Suppressor macrophage treated with lipopolysaccharide for 4 hours (primary cell): ENCODE data around the gene CBLN3.
"Not testable (repeated sequence)": the region's sequence is repeated elsewhere in the genome, so short reads cannot be mapped to it uniquely, and the experiment has no call there.

Experiments used
- DNase-seq: peaks from one replicate; pipeline ENCODE4 v3.0.0-alpha.2; 2020

Gene CBLN3

GRCh38 chr14:24399999-24400718, 29.3 kb downstream of the CBLN3 start:
- no peak for DNase-seq

DNA sequence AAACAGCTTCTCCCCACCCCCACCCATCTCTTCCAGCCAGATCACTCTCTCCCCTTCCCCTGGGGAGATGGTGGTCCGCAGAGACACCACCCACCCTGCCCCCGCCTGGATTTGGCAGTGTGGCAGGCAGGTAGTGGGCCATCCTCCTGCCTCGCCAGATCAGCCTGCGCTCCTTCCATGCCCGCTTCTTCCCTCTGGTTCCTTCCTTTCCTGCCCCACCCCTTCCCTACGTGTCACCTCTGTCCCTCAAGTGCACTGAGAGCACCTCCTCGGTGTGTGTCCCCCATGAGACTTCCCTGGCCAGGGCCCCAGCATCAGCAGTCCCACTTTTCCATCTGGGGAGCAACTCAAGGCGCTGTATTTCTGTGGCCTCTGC, 30.0 kb downstream of the CBLN3 start:
- no peak for DNase-seq

GRCh38 chr14:24398653-24399446, 30.6 kb downstream of the CBLN3 start, which contains the start of gene NYNRIN:
Gene NYNRIN (plus strand): TSS chr14:24399003. CDS start chr14:24399247, 244 bp downstream.
- DNase-seq = no peak

DNA sequence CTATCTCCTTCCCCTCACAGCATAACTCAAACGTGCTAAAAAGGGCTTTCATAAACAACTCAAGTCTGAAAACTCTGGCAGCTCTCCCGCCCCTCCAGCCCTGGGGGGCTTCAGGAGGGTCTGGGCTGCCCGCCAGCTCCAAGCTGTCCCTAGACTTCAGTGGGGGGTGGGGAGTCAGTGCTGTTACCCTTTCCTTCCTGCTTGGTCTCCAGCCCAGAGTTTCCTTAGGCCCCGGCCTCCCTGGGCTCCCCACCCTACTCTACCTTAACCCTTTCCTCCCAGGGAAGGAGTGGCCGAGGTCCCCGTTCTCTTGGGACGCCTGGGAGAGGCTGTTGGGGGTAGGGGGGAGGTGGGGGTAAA, 31.2 kb downstream of the CBLN3 start:
- DNase-seq = no peak

GRCh38 chr14:24397639-24398292, 31.7 kb downstream of the CBLN3 start:
- no peak for DNase-seq

- DNase-seq = no peak
Measured at GRCh38 chr14:24395609-24396582, 33.6 kb downstream of the CBLN3 start.

GRCh38 chr14:24394275-24394674, 35.2 kb downstream of the CBLN3 start:
- no peak for DNase-seq

DNA sequence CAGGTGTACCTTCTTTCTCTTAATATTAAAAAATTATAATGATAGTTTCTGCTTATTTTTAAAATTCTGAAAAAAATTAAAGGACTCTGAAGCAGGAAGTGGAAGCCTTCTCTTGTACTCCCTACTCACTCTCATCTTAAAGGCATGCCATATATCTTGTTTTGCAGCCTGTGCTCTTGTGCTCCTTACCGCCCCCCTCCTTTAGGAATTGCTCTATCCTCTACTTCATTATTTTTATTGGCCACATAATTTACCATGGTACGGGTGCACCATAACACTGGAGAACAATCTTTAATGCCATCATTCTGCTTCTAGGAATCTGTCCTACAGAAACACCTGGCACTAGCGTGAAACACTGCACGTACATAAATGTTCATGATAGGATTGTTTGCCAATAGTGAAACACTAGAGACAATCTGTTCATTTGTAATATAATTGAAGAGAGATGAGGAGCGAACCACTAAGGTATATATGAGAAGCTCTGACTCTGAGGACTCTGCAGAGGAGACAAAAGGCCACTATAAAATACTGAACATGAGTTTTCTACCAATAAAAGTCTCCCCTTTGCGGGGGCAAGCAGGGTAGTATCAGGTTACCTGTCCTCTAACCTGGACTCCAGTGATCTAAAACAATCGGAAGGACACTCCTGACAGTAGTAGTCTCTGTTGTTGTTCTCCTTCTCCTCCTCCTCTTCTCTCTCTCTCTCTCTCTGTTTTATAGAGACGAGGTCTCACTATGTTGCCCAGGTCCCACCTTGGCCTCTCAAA, 37.0 kb downstream of the CBLN3 start:
- DNase-seq = no peak

DNA sequence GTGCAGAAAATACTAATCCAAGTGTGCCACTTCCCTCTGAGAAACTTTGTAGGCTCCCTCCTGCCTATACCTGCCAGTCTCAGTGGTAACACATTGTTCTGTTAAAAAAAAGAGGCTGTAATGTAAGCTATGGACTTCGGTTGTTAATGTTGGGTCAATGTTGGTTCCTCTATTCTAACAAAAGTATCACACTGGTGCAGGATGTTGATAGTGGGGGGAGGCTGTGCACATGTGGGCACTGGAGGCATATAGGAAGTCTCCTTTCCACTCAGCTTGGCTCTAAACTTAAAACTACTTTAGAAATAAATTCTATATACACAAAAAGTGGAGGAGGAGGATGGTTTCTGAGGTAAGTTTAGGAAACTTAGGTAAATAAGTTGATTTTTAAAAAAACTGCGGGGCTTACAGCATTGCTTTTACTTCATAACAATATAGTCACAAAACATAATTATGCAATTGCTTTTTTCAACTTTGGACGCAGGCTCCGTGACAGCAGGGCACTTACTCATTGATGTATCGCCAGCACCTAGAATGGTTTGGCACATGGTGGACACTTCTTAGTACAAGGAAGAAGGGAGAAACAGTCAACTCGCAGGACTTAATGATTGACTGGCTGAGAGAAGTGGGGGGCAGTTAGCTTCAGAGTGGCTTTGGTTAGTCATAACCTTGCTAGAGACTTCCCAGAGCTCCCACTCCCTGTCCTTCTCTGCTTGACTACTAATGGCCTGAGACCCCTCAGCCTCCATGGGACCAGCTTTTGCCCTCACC, 38.6 kb downstream of the CBLN3 start:
- no peak for DNase-seq

DNA sequence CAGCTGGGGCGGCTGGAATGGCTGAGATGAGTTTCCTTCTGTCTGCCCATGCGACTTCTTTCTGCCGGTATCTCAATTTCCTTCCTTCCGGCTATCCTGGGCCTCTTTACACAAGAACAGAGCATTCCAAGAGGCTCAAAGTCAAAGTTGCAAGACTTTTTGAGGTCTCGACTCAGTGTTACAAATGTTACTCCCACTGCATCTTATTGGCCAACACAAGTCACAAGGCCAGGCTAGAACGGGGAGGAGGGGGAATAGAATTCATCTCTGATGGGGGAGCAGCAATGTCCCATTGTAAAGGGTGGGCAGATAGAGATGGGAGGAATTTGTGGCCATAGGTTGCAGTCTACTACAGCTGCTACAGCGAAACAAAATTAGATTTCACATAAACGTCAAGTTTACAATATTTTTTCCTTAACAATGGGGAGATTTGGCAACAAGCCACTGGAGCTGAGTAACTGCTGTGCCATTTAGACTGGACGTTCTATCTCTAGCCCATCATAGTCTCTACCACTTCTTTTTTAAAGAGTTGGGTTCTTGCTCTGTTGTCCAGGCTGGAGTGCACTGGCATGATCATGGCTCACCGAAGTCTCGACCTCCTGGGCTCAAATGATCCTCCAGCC, 40.1 kb downstream of the CBLN3 start:
- DNase-seq = no peak

DNA sequence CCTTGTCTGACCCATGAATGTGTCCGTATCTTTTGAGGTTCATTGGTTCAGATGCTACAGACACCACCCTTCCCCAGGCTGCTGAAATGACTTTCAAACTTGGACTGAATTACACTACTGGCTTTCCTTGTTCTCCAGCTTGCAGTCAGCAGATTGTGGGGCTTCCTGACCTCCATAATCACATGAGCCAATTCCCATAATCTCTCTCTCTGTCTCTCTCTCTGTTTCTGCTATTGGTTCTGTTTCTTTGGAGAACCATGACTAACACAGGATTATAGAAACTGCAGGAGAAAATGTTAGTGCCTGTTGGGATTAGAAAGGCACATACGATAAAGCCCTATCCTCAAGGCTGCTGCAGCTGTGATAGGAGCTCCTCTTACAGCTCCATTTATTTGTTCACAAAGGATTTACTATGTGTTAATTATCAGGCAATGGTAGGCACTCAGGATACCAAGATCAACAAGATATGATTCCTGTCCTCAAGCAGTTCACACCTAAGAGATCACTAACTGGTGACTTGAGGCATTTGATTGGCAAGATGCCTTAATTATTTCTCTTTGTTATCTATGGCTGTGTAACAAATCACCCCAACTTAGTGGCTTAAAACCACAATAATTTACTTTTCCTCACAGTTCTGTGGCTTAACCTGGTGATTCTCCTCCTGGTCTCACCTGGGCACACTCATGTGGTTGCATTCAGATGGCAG, 40.8 kb downstream of the CBLN3 start:
- no peak for DNase-seq

- DNase-seq = not testable (repeated sequence)
Measured at GRCh38 chr14:24387579-24387978, 41.9 kb downstream of the CBLN3 start.

GRCh38 chr14:24387009-24387345, 42.5 kb downstream of the CBLN3 start:
- DNase-seq = no peak

- no peak for DNase-seq
Measured at GRCh38 chr14:24385524-24385923, 43.9 kb downstream of the CBLN3 start.

GRCh38 chr14:24384169-24384568, 45.3 kb downstream of the CBLN3 start:
- no peak for DNase-seq

DNA sequence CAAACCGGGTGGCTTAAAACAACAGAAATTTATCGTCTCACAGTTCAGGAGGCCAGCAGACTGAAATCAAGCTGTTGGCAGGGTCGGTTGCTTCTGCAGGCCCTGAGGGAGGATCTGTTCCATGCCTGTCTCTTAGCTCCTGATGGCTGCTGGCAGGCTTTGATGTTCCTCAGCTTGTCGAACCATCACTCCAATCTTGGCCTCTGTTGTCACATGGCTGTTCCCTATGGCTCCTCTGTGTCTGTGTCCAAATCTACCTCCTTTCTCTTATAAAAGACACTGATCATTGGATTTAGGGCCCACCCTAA, 47.5 kb downstream of the CBLN3 start:
- DNase-seq = no peak

DNA sequence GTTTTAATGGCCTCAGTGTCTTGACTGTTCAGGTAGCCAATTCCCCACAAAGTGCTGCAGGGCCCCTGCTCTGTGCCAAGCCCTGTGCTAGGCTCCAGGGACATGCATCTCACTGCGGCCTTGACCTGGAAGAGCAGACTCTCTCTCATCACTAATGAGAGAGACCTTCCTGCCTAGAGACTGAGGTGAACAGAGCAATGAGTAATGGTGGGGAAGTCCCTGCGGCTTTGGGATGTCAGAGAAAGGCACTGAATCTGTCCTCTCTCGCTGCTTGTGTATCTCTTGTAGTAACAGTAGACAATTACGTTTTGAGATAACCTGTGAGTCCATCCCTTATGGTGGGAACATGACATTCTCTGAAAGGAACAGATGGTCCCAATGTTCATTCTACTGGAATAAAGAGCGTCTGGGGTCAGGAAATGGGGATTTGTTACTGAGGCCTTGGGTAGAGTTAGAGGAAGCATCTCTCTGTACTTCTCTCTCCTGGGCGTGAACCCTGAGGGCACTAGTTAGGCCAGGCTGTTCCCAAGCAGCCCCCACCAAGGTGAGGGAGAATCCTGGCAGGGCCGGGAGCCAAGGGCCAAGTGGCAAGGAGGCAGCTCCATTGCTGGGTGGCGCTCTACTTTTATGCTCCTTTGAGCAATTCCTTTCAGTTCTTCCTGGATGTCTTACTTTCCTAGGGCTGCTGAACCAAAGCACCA, 48.0 kb downstream of the CBLN3 start:
- no peak for DNase-seq

DNA sequence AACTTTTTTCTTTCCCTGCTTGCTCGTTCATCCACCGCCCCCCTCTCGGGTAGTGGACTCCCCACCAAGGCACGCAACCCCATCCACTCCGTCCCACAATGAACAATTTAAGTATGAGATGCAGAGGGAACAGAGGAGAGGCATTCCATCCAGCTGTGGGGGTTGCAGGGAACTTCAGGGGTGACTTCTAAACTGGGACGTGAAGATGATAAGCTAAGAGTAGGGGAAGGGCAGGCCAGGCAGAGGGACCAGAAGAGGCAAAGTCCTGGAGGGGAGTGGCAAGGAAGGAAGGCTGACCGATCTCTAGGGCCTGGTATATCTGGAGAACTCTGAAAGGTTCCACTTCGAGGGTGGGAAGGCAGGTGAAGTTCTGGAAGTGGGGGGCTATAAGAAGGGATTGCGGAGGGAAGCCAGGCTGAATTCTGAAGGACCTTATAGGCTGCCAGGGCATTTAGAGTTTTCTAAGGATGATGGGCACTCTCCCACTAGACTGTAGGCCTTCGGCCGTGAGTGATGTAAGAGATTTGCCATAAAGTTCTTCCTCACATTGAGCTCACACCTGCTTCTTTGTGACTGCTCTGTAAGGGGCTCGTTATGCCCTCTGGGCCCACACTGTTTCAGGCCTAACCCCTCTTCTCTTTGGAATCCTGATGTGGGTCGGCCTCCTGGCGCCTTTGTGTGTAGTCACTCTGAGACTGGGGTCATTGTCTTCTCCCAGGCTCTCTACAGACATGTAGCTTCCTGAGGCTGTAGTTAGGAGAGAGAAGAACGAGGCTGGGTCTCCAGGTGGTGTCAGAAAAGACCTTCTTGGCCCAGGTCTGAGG, 49.3 kb downstream of the CBLN3 start:
- DNase-seq = no peak
